GM13976 (cell line): Measurements from ENCODE around the gene HPRT1.

Source experiments
- DNase-seq: peaks from one replicate; pipeline ENCODE4 v3.0.0; 2012; ENCODE audit warnings: low spot score
- CTCF ChIP-seq: IDR thresholded peaks from 2 replicates; pipeline ENCODE4 v1.5.1; 2012; ENCODE audit warnings: borderline replicate concordance, mild to moderate bottlenecking; ENCODE audit not compliant: insufficient read depth; ENCODE audit errors: extremely low read depth, missing control alignments, control extremely low read depth
- in situ Hi-C: fragments of 300-500 bp; cut with MboI; formaldehyde crosslinking; loops from one replicate; pipeline ENCODE4 v1.12.0; 2022; ENCODE audit warnings: low sequenced_read_pairs, mixed read lengths, inconsistent platforms; ENCODE audit not compliant: unreplicated experiment

Gene HPRT1

GRCh38 chrX:134470013-134470412, 10.0 kb downstream of the HPRT1 start:
- no peak for DNase-seq
- TF ChIP-seq CTCF: no peak
- in situ Hi-C loops: no loop called here

- no peak for DNase-seq
- in situ Hi-C loops: no loop called here
- TF ChIP-seq CTCF: no peak
Observed at GRCh38 chrX:134472041-134472440, 12.1 kb downstream of the HPRT1 start.

- in situ Hi-C loops: no loop called here
- no peak for TF ChIP-seq CTCF
- DNase-seq: no peak
Observed at GRCh38 chrX:134476284-134476683, 16.3 kb downstream of the HPRT1 start.

GRCh38 chrX:134478374-134478773, 18.4 kb downstream of the HPRT1 start:
- no peak for TF ChIP-seq CTCF
- in situ Hi-C loops: no loop called here
- DNase-seq: no peak

- no peak for TF ChIP-seq CTCF
- in situ Hi-C loops: no loop called here
- no peak for DNase-seq
Observed at GRCh38 chrX:134480061-134480460, 20.1 kb downstream of the HPRT1 start.

- TF ChIP-seq CTCF: no peak
- in situ Hi-C loops: no loop called here
- no peak for DNase-seq
Observed at GRCh38 chrX:134481339-134481738, 21.4 kb downstream of the HPRT1 start.

GRCh38 chrX:134482371-134482770, 22.4 kb downstream of the HPRT1 start:
- no peak for TF ChIP-seq CTCF
- in situ Hi-C loops: no loop called here
- no peak for DNase-seq
